Neural crest cell (in vitro differentiated cells): ENCODE results near the gene PRELID1. TPM values are rescaled to one million over a fixed set of nuclear protein-coding genes. Genes with fewer than 3 reads are reported as not detected.

Experiments used
- DNase-seq: peaks from one replicate; pipeline ENCODE4 v3.0.0; 2021; ENCODE audit warnings: low read depth, mixed read lengths, low spot score
- H3K27ac Mint-ChIP-seq: one replicate; pipeline ENCODE4 v1.8.0; 2021; ENCODE audit warnings: mild to moderate bottlenecking, mixed read lengths; ENCODE audit not compliant: unreplicated experiment
- H3K27me3 Mint-ChIP-seq: 2 replicates; pipeline ENCODE4 v1.8.0; 2021; ENCODE audit warnings: low read depth, mild to moderate bottlenecking, mixed read lengths
- H3K36me3 Mint-ChIP-seq: 2 replicates; pipeline ENCODE4 v1.8.0; 2021; ENCODE audit warnings: low read depth, mild to moderate bottlenecking, mixed read lengths
- H3K4me1 Mint-ChIP-seq: 2 replicates; pipeline ENCODE4 v1.8.0; 2021; ENCODE audit warnings: mixed read lengths
- H3K4me3 Mint-ChIP-seq: one replicate; pipeline ENCODE4 v1.8.0; 2021; ENCODE audit warnings: mild to moderate bottlenecking, mixed read lengths
- H3K9me3 Mint-ChIP-seq: 2 replicates; pipeline ENCODE4 v1.8.0; 2021; ENCODE audit warnings: mixed read lengths
- total RNA-seq: library from RNA; stranded (reverse); gene quantifications from 2 replicates; pipeline ENCODE4 v1.2.1, GENCODE V29; 2021
- TF ChIP-seq, protein P1 (sequence below): fragments of 200-600 bp; sonication (generic); conservative IDR thresholded peaks from 2 replicates; pipeline ENCODE4 v1.5.0; 2021; ENCODE audit warnings: antibody characterized with exemption, mild to moderate bottlenecking

Gene PRELID1
- total RNA-seq, 1 donor from 2014 or later, result 169 TPM

DNA sequence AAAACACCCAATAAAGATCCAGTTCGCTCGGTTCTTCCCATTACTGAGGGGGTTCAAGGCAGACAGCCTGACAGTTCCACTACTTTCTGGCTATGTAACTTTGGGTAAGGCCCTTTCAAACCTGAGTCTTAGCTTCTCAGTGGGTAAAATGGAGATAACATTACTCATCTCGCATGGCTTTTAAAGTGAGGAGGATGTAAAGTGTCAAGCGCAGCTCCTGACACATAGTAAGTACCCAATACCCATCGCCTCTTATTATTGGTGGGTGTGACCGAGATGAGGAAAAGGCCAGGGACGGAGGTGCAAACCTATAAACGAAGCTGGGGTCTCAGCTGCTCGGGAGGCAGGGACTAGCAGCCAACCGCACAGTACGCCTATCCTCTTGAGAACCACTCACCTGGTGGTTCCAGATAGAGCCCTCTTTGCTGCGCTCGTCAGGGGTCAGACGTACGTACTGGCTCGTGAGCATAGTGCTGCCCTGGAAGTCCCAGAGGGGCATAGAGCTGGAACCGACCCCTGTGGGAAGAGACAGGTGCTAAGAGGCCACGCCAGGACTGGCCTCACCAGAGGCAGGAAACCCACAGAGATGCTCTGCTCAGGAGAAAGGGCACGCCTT is 47.3 kb downstream of the PRELID1 start:
- H3K9me3 Mint-ChIP-seq, result no peaks in the 10 kb centered on the region
- H3K27me3 Mint-ChIP-seq, result peaks cover 16% of the 10 kb centered on the region
- TF ChIP-seq, protein P1, sequence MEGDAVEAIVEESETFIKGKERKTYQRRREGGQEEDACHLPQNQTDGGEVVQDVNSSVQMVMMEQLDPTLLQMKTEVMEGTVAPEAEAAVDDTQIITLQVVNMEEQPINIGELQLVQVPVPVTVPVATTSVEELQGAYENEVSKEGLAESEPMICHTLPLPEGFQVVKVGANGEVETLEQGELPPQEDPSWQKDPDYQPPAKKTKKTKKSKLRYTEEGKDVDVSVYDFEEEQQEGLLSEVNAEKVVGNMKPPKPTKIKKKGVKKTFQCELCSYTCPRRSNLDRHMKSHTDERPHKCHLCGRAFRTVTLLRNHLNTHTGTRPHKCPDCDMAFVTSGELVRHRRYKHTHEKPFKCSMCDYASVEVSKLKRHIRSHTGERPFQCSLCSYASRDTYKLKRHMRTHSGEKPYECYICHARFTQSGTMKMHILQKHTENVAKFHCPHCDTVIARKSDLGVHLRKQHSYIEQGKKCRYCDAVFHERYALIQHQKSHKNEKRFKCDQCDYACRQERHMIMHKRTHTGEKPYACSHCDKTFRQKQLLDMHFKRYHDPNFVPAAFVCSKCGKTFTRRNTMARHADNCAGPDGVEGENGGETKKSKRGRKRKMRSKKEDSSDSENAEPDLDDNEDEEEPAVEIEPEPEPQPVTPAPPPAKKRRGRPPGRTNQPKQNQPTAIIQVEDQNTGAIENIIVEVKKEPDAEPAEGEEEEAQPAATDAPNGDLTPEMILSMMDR, result no peak

GRCh38 chr5:177351392-177352329 is 48.1 kb downstream of the PRELID1 start, which contains the start of gene LMAN2:
LMAN2 (minus strand) TSS chr5:177351668; CDS start chr5:177351647, 21 bp downstream.
- peak within 1 kb of the TSS; percentile 99 for H3K4me3 Mint-ChIP-seq
- H3K9me3 Mint-ChIP-seq, result no peaks in the 10 kb centered on the region
- H3K27me3 Mint-ChIP-seq, result peaks cover 24% of the 10 kb centered on the region
- H3K36me3 Mint-ChIP-seq, result no peaks in the 10 kb centered on the region
- H3K4me1 Mint-ChIP-seq, result peaks cover 29% of the 10 kb centered on the region
- DNase-seq, result peak; percentile 83
- TF ChIP-seq, protein P1, result no peak
- H3K27ac Mint-ChIP-seq, result peak within 1 kb of the TSS; percentile 100

More for the DNA sequence above, 47.3 kb downstream of the PRELID1 start:
- DNase-seq, result no peak
- H3K4me1 Mint-ChIP-seq, result peaks cover 29% of the 10 kb centered on the region
- peak overlapping the region; percentile 99 for H3K4me3 Mint-ChIP-seq
- no peaks in the 10 kb centered on the region for H3K36me3 Mint-ChIP-seq
- peak overlapping the region; percentile 100 for H3K27ac Mint-ChIP-seq

DNA sequence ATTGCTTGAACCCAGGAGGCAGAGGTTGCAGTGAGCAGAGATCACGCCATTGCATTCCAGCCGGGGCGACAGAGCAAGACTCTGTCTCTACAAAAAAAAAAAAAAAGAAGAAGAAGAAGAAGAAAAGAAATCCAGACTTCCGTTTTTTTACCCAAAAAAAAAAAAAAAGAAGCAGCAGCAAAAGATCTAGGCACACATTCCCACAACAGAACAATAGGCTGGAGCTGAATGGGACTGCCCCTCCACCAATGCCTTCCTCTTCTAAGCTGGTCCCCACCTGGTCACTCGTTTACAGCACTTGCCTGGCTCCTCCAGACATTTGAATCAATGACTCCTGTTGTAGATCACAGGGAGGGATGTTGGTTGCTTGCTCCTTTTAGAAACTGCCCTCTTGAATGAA is 49.5 kb downstream of the PRELID1 start:
- Mint-ChIP-seq H3K9me3 (no peaks in the 10 kb centered on the region), H3K4me1 (peaks cover 34% of the 10 kb centered on the region), H3K36me3 (no peaks in the 10 kb centered on the region), H3K27ac (no peak overlapping the region), H3K27me3 (peaks cover 33% of the 10 kb centered on the region), H3K4me3 (peak overlapping the region; percentile 72)
- DNase-seq, result no peak
- TF ChIP-seq, protein P1, result no peak

GRCh38 chr5:177354256-177354655 is 50.7 kb downstream of the PRELID1 start:
- no peak for DNase-seq
- Mint-ChIP-seq H3K27me3 (peaks cover 33% of the 10 kb centered on the region), H3K4me3 (no peak overlapping the region), H3K36me3 (no peaks in the 10 kb centered on the region), H3K27ac (no peak overlapping the region), H3K4me1 (peaks cover 30% of the 10 kb centered on the region), H3K9me3 (no peaks in the 10 kb centered on the region)
- TF ChIP-seq, protein P1, result no peak

- DNase-seq, result no peak
- Mint-ChIP-seq H3K27me3 (peaks cover 33% of the 10 kb centered on the region), H3K4me3 (no peak overlapping the region), H3K4me1 (peaks cover 26% of the 10 kb centered on the region), H3K27ac (no peak overlapping the region), H3K36me3 (no peaks in the 10 kb centered on the region), H3K9me3 (no peaks in the 10 kb centered on the region)
- TF ChIP-seq, protein P1, result no peak
These were observed 51.1 kb downstream of the PRELID1 start for GRCh38 chr5:177354711-177355110.
